Mononuclear cell (primary cell): ENCODE results near the gene AP5Z1. TPM values are rescaled to one million over a fixed set of nuclear protein-coding genes. Genes with fewer than 3 reads are reported as not detected.
"Not testable (repeated sequence)": the region's sequence is repeated elsewhere in the genome, so short reads cannot be mapped to it uniquely, and the experiment has no call there.

Experiments
- H3K27me3 ChIP-seq: 2 replicates; pipeline ENCODE4 v1.6.0; 2011; ENCODE audit warnings: low read length, control low read depth; ENCODE audit not compliant: insufficient read depth
- H3K4me1 ChIP-seq: 2 replicates; pipeline ENCODE4 v1.5.1; 2011; ENCODE audit warnings: mild to moderate bottlenecking, low read length, control low read depth; ENCODE audit not compliant: insufficient read depth
- H3K4me3 ChIP-seq: 2 replicates; pipeline ENCODE4 v1.5.1; 2011; ENCODE audit warnings: mild to moderate bottlenecking, low read length, moderate library complexity
- H3K9me3 ChIP-seq: 2 replicates; pipeline ENCODE4 v1.5.1; 2011; ENCODE audit warnings: low read depth, mild to moderate bottlenecking, control low read depth, low read length
- total RNA-seq: library from RNA; depleted of rRNA; stranded (reverse); fragments of >200 nt; gene quantifications from one replicate; pipeline ENCODE4 v1.2.3, GENCODE V29; 2012

The AP5Z1 gene
- total RNA-seq, 1 donor = 34.5 TPM

DNA sequence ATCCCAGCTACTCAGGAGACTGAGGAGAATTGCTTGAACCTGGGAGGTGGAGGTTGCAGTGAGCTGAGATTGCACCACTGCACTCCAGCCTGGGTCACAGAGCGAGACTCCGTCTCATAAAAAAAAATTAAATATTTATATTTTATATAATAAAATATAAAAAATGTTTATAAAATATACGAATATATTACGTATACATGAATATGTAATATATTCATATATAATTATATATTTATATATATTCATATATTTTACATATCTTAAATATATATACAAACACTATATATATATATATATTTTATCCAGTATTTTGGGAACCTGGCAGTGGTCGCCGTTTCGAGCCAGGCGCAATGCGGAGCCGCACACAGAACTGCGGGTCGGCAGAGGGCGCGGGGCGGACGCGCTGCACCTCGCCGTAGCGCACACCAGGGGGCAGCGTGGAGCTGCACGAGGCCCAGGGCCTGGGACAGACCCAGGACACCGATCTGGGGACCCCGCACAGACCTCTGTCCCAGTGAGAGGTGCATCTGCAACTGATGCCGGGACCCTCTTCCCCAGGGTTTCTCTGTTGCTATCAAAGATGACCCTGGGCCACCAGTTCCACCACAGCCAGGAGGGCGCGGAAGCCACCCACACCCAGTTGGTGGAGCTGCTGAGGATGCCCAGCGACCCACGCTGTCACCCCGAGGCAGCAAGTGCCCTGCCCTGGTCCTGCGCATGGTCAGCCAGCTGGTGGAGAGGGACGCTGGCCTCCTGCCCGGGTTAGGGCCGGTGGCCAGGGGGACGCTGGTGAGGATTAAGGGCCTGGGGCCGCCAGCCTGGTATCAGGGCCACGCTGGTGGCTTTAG, 22.7 kb downstream of the AP5Z1 start:
- H3K4me3 ChIP-seq = no peak overlapping the region

DNA sequence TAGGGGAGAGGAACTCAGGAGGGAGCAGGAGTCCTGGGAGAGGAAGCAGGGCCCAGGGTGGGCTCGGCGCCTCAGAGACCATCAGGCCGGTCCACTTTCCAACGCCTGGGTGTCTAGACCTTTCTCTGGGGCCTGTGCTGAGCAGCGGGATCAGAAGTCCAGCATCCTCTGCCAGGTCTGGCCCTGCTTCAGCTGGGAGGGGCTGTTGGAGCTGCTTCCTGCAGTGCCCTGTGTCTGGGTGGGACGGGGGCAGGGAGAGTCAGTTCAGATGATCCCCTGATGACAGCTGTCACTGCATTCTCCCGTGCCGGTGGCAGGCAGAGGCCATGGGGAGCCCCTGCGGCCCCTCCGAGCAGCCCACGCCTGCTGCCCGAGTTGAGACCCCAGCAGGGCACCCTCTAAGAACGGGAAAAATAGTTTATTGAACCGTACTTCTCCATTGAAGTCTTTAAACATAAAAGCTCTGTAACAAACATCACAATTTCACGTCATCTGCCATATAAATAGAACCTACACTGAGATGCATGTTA, 23.3 kb downstream of the AP5Z1 start:
- H3K9me3 ChIP-seq = no peaks in the 10 kb centered on the region
- peaks cover 5% of the 10 kb centered on the region for H3K4me1 ChIP-seq
- H3K4me3 ChIP-seq = no peak overlapping the region
- H3K27me3 ChIP-seq = no peaks in the 10 kb centered on the region

More for the DNA sequence above, 22.7 kb downstream of the AP5Z1 start:
- H3K9me3 ChIP-seq = no peaks in the 10 kb centered on the region
- no peaks in the 10 kb centered on the region for H3K27me3 ChIP-seq
- H3K4me1 ChIP-seq = peaks cover 5% of the 10 kb centered on the region

DNA sequence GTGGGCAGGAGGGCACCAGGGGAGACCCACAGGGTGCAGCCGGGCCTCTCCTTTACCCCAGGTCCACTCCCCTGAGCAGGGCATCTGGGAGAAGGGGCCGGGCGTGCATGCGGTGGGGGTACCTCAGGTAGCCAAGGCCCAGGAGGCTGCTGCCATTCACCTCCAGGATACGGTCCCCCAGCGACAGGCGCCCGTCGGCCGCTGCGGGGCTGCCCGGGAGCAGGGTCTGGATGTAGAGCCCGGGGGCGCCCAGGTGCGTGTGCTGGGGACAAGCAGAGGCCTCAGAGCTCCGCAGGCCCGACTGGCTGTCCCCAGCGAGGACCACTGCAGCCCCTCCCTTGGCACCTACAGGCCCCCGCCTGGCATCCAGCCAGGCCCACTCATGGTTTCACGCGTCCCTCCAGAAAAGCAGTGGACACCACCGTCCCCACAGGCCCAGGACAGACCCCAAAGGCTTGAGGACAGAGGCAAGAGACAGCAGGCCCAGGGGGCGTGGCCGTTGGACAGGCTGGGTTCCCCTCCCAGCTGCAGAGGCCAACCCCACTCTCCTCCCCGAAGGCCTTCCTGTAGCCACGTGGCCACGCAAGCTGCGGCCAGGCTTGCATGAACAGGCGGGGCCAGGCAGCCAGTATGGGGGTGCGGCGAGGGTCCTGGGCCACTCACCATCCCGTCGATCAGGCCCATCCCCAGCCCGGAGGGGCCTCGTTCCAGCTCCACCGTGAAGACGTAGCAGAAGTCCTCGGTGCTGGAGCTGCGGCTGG, 24.3 kb downstream of the AP5Z1 start:
- no peaks in the 10 kb centered on the region for H3K27me3 ChIP-seq
- H3K4me1 ChIP-seq = peaks cover 5% of the 10 kb centered on the region
- H3K4me3 ChIP-seq = no peak overlapping the region
- H3K9me3 ChIP-seq = no peaks in the 10 kb centered on the region

DNA sequence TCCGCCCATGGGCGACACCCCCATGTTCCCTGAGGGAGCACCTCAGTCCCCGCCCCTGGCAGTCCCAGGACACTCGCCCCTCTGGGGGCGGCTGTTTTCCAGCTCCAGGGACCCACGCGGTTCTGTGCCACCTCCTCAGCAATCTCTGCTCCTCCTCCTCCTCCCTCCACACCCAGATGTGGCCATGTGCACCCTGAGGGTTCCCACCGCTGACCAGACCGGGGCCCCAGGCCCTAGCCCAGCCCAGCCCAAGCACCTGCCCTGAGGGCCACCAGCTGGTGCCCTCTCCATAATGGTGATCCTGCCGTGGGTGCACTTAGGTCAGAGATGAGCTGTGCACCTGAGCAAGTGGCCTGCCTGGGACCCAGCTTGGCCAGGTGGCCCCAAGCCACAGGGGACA, 25.1 kb downstream of the AP5Z1 start:
- H3K9me3 ChIP-seq = no peaks in the 10 kb centered on the region
- H3K4me3 ChIP-seq = no peak overlapping the region
- peaks cover 5% of the 10 kb centered on the region for H3K4me1 ChIP-seq
- no peaks in the 10 kb centered on the region for H3K27me3 ChIP-seq

DNA sequence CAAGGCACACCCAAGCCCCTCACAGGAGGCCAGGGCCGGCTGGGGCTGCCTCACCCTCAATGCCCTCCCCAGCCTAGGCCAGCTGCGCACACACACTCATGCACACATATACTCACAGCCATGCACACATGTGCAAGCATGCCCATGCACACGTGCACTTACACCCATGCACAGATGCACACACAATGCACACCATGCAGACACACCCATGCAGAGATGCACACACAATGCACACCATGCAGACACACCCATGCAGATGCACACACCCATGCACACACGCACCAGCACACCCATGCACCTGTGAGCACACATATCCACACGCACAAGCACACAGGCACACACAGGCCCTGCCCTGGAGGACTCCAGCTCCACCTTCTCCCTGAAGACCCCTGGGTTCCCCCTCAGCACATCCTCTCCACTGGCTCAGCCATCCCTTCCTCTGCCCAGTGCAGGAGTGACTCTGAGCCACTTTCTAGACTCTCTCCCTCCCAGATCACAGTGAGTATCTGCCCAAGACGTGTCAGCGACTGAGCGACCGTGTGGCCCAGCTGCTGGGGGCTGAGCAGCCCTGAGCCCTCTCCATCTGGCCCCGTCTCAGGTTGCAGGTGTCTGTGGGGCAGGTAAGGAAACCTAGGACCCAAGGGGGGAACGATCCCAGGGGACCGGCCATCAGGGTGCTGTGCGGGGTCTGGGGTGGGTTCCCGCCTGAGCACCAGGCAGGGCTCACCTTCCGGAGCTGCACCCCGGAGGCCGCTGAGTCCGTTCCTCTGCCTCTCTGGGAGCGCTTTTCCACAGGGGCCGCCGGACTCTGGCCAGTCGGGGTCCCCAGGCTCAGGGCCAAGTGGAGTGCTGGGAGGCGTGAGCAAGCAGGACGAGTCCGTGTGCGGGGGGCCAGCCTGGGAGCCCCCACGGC, 25.8 kb downstream of the AP5Z1 start:
- no peak overlapping the region for H3K4me3 ChIP-seq
- H3K27me3 ChIP-seq = no peaks in the 10 kb centered on the region
- H3K9me3 ChIP-seq = no peaks in the 10 kb centered on the region
- H3K4me1 ChIP-seq = peaks cover 5% of the 10 kb centered on the region

DNA sequence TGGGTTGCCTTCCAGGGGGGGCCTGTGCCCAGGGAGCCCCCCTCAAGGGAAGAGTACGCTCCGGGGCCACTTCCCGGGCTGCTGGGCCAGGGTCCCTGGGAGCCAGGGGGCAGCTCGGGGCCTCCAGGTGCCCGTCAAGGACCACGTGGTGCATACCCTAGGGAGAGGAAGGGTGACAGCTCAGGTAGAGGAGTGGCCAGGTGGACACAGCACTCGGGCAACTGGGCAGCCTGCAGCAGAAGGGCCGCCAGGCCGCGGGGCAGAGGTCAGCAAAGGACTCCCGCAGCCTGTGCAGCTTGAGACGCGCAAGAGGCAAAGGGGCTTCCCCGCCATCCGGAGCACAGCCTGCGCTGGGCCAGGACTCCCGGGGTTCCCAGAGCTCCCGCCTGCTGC, 26.4 kb downstream of the AP5Z1 start:
- Histone ChIP-seq H3K9me3 (no peaks in the 10 kb centered on the region), H3K4me3 (no peak overlapping the region), H3K27me3 (no peaks in the 10 kb centered on the region), H3K4me1 (peaks cover 5% of the 10 kb centered on the region)

DNA sequence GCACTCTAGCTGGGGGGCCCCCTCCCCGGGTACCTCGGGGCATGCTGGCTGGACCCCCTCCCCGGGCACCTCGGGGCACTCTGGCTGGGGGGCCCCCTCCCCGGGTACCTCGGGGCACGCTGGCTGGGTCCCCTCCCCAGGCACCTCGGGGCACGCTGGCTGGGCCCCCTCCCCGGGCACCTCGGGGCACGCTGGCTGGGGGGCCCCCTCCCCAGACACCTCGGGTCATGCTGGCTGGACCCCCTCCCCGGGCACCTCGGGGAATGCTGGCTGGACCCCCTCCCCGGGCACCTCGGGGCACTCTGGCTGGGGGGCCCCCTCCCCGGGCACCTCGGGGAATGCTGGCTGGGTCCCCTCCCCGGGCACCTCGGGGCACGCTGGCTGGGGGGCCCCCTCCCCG, 27.2 kb downstream of the AP5Z1 start:
- not testable (repeated sequence) for H3K4me3 ChIP-seq, H3K4me1 ChIP-seq, H3K9me3 ChIP-seq, H3K27me3 ChIP-seq

DNA sequence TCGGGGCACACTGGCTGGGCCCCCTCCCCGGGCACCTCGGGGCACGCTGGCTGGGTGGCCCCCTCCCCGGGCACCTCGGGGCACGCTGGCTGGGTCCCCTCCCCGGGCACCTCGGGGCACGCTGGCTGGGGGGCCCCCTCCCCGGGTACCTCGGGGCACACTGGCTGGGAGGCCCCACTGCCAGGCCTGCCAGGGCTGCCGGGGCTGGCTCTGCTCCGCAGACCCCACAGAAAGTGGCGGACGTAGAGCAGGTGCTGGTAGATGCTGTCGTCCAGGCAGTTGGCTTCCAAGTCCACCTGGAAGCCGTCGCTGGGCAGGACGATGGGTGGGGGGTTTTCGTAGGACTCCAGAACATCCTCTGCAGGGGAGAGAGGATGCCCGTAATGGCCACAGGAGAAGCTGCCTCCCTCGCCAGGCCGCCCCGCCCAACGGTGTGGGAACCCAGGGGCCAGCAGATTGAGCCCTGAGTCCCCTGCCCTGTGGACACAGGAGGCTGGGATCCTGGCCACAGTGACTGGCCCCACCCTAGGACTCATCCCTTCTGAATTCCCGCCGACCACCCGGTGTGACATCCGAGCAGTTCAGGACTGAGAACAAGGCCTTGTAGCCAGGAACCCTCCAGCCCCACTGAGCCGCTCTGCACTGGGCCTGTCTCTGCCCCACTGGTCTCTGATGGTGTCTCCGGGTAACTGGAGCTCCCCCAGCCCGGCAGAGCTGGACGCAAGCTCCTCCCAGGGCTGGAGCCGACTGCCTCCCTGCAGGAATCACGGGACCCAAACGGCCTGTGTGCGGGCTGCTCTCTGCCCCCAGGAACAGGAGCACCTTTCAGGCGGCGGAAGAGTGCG, 28.2 kb downstream of the AP5Z1 start:
- H3K27me3 ChIP-seq = no peaks in the 10 kb centered on the region
- H3K4me1 ChIP-seq = no peaks in the 10 kb centered on the region
- no peaks in the 10 kb centered on the region for H3K9me3 ChIP-seq
- no peak overlapping the region for H3K4me3 ChIP-seq

DNA sequence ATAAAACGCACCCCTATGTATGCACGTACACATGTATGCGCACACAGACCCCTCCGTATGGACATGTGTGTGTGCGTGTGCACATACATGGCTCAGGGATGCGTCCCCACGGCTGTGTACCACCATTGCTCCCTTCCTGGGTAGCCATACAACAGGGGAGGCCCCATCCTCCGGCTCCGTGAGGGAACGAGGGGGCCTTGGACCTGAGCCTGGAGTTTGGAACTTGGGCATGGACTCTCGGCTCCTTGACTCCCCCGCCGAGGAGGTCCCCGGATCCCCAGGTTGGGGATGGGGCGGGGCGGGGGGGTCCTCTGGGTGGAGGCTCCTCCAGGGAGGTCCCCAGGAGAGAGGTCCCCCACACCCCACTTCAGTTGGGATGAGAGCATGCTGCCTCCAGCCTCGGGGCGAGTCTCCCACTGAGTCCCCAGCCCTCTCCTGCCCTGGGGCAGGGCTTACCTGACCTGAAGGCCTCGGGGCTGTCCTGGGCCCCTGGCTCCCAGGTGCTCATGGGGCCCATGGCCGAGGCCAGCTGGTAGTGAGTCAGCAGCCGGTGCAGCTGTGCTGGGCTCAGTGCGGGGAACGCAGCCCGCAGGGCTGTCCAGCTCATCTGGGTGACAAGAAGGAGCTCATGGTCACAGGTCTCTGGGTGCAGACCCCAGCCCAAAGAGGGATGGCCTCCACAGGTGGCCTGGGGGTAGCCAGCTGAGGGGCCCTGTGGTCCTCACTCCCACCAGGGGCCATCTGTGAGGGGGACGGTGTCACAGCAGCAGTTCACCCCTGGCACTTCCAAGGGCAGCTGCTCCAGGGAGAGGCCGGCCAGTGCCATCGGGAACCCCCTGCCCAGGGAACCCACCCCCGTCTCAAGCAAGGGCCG, 29.9 kb downstream of the AP5Z1 start:
- H3K27me3 ChIP-seq = peaks cover 3% of the 10 kb centered on the region
- peaks cover 7% of the 10 kb centered on the region for H3K4me1 ChIP-seq
- no peaks in the 10 kb centered on the region for H3K9me3 ChIP-seq
- no peak overlapping the region for H3K4me3 ChIP-seq

DNA sequence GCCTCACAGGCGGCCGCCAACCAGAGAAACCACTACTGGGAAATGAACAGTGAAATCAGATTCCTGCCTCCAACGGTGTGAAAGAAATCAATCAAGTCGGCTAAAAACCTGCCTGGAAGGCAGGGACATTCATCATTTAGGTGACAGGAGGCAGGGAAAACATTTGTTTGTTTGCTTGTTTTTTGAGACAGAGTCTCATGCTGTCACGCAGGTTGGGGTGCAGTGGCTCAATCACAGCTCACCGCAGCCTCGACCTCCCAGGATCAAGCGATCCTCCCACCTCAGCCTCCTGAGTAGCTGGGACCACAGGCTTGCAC, 30.5 kb downstream of the AP5Z1 start:
- H3K9me3 ChIP-seq = no peaks in the 10 kb centered on the region
- no peak overlapping the region for H3K4me3 ChIP-seq
- peaks cover 3% of the 10 kb centered on the region for H3K27me3 ChIP-seq
- H3K4me1 ChIP-seq = peaks cover 7% of the 10 kb centered on the region

DNA sequence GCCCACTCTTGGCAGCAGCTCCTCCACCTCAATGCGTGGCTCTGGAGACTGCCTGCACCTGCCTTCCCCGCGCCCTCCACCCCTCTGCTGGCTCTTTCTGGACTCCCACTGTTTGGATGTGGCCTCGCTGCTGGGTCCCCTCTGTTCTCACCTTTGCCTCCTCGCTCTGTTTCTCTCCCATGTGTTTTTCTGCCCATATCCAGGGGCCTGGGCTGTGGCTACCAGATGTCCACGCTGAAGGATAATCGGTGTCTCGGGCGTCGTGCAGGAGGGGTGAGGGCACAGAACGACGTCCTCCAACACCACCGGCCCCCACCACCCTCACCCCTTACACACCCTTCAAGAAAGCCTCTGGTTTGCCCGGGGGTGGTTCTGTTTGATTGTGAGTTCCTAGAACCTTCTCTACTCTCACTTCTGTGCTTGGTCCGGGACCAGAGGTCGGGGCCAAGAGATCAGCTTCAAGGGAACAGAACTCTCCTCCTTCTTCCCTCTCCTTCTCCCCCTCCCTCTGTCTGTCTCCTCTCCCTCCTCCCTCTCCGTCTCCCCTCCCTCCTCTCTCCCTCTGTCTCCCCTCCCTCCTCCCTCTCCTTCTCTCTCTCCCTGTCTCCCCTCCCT, 31.7 kb downstream of the AP5Z1 start:
- Histone ChIP-seq H3K4me3 (no peak overlapping the region), H3K27me3 (peaks cover 3% of the 10 kb centered on the region), H3K9me3 (no peaks in the 10 kb centered on the region), H3K4me1 (peaks cover 7% of the 10 kb centered on the region)

DNA sequence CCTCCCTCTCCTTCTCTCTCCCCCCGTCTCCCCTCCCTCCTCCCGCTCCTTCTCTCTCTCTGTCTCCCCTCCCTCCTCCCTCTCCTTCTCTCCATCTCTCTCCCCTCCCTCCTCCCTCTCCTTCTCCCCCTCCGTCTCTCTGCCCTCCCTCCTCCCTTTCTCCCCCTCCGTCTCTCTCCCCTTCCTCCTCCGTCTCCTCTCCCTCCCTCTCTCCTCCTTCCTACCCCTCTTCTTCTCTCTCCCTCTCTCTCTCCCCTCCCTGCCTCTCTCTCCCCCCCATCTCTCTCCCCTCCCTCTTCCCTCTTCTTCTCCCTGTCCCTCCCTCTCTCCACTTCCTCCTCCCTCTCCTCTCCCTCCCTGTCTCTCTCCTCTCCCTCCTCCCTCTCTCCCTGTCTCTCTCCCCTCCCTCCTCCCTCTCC, 32.2 kb downstream of the AP5Z1 start:
- Histone ChIP-seq H3K4me3 (no peak overlapping the region), H3K4me1 (peaks cover 7% of the 10 kb centered on the region), H3K9me3 (no peaks in the 10 kb centered on the region), H3K27me3 (peaks cover 3% of the 10 kb centered on the region)

DNA sequence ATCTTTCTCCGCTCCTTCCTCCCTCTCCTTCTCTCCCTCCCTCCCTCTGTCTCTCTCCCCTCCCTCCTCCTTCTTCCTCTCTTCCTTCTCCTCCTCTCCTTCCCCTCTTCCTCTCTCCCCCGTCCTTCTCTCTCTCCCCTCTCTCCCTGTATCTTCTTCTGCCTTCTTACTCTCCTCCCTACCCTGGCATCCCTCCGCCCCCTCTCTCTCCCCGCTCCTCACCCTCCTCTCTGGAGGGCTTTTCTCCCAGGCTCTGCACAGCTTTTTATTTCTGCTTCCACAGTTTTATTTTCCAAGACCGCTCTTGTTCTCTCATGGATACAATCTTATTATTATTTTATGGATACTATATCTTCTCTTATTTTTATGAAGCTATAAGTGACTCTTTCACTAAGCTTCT, 32.6 kb downstream of the AP5Z1 start:
- H3K9me3 ChIP-seq = no peaks in the 10 kb centered on the region
- peaks cover 7% of the 10 kb centered on the region for H3K4me1 ChIP-seq
- H3K27me3 ChIP-seq = peaks cover 3% of the 10 kb centered on the region
- no peak overlapping the region for H3K4me3 ChIP-seq
